ENCODE data around the gene SERINC2.

Gene SERINC2

DNA sequence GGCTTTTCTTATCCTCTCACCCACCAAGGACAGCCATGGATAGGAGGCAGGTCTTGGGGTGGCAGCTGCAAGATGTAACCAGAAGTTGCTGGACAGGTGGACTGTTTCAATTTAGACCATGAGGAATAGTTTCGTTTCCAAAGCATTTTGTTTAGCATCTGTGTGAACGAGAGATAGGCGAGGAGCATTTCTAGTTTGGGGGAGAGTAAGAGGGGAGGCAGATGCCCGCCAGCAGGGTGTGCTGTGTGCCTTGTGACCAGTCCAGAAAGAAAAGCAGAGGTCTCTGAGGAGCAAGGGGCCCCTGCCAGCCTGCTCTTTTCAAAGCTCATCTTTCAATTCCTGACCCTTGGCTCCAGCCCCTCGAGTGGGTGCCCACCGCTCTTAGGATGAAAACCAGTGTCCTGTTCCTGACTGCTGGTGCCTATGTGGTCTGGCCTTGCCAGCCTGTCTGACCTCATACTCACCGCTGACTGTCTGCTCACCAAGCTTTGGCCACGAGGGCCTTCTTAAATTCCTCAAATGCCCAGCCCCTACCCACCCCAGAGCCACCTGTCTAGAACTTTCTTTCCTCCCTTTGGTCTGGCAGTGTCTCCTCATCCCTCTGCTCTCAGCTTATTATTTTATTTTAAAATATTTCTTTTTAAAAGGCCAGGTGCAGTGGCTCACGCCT is 8.5 kb downstream of the SERINC2 start:
- no peak overlapping the region for H3K9ac ChIP-seq
- H3K4me2 ChIP-seq (ENCODE audit: low read length) = no peak overlapping the region
- H2AFZ ChIP-seq = no peak overlapping the region
- TF ChIP-seq, protein P1, sequence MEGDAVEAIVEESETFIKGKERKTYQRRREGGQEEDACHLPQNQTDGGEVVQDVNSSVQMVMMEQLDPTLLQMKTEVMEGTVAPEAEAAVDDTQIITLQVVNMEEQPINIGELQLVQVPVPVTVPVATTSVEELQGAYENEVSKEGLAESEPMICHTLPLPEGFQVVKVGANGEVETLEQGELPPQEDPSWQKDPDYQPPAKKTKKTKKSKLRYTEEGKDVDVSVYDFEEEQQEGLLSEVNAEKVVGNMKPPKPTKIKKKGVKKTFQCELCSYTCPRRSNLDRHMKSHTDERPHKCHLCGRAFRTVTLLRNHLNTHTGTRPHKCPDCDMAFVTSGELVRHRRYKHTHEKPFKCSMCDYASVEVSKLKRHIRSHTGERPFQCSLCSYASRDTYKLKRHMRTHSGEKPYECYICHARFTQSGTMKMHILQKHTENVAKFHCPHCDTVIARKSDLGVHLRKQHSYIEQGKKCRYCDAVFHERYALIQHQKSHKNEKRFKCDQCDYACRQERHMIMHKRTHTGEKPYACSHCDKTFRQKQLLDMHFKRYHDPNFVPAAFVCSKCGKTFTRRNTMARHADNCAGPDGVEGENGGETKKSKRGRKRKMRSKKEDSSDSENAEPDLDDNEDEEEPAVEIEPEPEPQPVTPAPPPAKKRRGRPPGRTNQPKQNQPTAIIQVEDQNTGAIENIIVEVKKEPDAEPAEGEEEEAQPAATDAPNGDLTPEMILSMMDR (IDR thresholded peaks at IDR 0.05) = no peak
- no peaks in the 10 kb centered on the region for H3K27me3 ChIP-seq (ENCODE audit: control insufficient read depth, insufficient read depth, low read length)
- no peaks in the 10 kb centered on the region for H3K4me1 ChIP-seq
- H3K36me3 ChIP-seq (ENCODE audit: control insufficient read depth, insufficient read depth, low read length) = no peaks in the 10 kb centered on the region
- no peaks in the 10 kb centered on the region for H3K9me3 ChIP-seq (ENCODE audit: control insufficient read depth, low read length)
- peaks cover 3% of the 10 kb centered on the region for H3K79me2 ChIP-seq
- H3K4me3 ChIP-seq (ENCODE audit: low read depth, low read length) = no peak overlapping the region
- no peak overlapping the region for H3K27ac ChIP-seq

DNA sequence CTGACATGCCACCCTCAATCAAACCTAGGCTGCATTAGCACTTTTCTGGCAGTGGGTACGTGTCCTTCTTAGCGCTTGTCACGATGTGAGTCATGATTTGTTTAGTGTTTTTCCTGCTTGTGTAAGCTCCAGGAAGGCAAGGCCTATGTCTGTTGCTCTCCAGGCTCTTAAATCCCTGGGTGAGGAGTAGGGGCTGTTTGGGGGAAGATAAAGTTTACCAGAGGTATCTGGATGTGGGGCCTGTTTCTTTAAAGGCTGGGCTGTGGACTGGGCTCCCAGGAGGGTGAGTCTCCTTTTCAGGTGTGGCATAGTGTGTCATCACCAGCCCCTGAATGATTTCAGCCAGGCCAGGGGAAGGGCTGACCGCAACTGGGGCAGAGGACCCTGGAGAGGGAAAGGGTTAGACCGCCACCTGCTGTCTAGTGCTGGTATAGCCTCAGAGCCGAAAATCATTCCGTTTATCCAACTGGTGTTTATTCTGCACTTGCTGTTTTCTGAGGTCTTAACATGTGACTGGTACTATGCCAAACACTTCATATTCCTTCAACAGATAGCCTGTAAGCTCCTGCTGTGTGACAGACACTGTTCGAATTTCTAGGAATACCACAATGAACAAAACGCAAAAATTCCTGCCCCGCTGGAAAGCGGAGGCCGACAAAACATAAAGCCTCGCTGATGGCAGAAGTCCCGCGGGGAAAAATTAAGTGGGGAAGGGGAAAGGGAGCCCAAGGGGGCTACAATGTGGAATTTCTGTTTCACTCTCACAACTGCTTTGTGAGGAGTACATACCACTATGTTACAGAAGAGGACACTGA is 9.7 kb downstream of the SERINC2 start:
- H3K79me2 ChIP-seq = peaks cover 3% of the 10 kb centered on the region
- H3K9ac ChIP-seq = no peak overlapping the region
- H3K27me3 ChIP-seq (ENCODE audit: control insufficient read depth, insufficient read depth, low read length) = no peaks in the 10 kb centered on the region
- no peaks in the 10 kb centered on the region for H3K4me1 ChIP-seq
- no peak overlapping the region for H3K4me3 ChIP-seq (ENCODE audit: low read depth, low read length)
- H3K36me3 ChIP-seq (ENCODE audit: control insufficient read depth, insufficient read depth, low read length) = no peaks in the 10 kb centered on the region
- no peak overlapping the region for H3K4me2 ChIP-seq (ENCODE audit: low read length)
- H2AFZ ChIP-seq = no peak overlapping the region
- TF ChIP-seq, protein P1 (IDR thresholded peaks at IDR 0.05) = peak; percentile 82
- H3K9me3 ChIP-seq (ENCODE audit: control insufficient read depth, low read length) = no peaks in the 10 kb centered on the region
- no peak overlapping the region for H3K27ac ChIP-seq

DNA sequence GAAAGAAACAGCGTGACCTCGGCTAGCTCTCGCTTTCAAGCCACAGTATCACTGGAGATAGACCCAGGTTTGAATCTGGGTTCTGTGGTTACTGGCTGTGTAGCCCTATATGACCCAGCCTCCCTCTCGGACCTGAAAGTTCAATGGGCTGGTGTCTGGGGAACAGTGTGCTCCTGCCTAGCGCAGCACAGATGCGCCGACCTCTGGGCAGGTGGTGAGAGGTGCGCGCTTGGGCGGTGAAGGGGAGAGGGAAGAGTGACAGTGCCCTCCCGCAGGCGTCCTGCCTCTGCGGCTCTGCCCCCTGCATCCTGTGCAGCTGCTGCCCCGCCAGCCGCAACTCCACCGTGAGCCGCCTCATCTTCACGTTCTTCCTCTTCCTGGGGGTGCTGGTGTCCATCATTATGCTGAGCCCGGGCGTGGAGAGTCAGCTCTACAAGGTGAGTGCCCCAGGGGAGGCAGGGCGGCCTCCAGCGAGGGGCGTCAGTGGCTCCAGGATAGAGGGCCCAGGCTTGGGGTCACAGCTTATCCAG is 10.5 kb downstream of the SERINC2 start:
- Histone ChIP-seq H3K4me1 (no peaks in the 10 kb centered on the region), H3K27ac (no peak overlapping the region)

DNA sequence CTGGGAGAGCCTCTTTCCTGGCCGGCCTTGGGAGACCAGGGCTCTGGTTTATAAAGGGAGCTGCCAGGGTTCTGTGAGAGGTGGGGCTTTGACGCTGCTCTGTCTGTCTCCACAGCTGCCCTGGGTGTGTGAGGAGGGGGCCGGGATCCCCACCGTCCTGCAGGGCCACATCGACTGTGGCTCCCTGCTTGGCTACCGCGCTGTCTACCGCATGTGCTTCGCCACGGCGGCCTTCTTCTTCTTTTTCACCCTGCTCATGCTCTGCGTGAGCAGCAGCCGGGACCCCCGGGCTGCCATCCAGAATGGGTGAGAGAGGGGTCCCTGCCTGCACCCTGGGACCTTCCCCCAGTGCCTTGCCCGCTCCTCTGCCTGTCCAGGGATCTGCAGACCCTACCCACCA is 11.6 kb downstream of the SERINC2 start:
- Histone ChIP-seq H3K4me1 (no peaks in the 10 kb centered on the region), H3K4me2 (ENCODE audit: low read length) (no peak overlapping the region), H3K9ac (no peak overlapping the region), H3K36me3 (ENCODE audit: control insufficient read depth, insufficient read depth, low read length) (no peaks in the 10 kb centered on the region), H3K27ac (no peak overlapping the region), H3K79me2 (peaks cover 3% of the 10 kb centered on the region), H3K9me3 (ENCODE audit: control insufficient read depth, low read length) (no peaks in the 10 kb centered on the region), H3K27me3 (ENCODE audit: control insufficient read depth, insufficient read depth, low read length) (no peaks in the 10 kb centered on the region), H3K4me3 (ENCODE audit: low read depth, low read length) (no peak overlapping the region), H2AFZ (no peak overlapping the region)
- TF ChIP-seq, protein P1 (IDR thresholded peaks at IDR 0.05) = no peak

More for the DNA sequence above, 10.5 kb downstream of the SERINC2 start:
- Histone ChIP-seq H3K27me3 (ENCODE audit: control insufficient read depth, insufficient read depth, low read length) (no peaks in the 10 kb centered on the region), H3K4me3 (ENCODE audit: low read depth, low read length) (no peak overlapping the region), H2AFZ (no peak overlapping the region), H3K79me2 (peaks cover 3% of the 10 kb centered on the region), H3K4me2 (ENCODE audit: low read length) (no peak overlapping the region), H3K9me3 (ENCODE audit: control insufficient read depth, low read length) (no peaks in the 10 kb centered on the region), H3K9ac (no peak overlapping the region), H3K36me3 (ENCODE audit: control insufficient read depth, insufficient read depth, low read length) (no peaks in the 10 kb centered on the region)
- TF ChIP-seq, protein P1 (IDR thresholded peaks at IDR 0.05) = no peak
